IPS-15b (cell line): ENCODE measurements around the gene CPEB4.

Experiments
- H3K27me3 ChIP-seq: one replicate; pipeline ENCODE4 v1.6.1; 2013; ENCODE audit warnings: low read length; ENCODE audit not compliant: control insufficient read depth, insufficient read depth
- H3K36me3 ChIP-seq: one replicate; pipeline ENCODE4 v1.6.1; 2013; ENCODE audit warnings: low read length; ENCODE audit not compliant: control insufficient read depth, insufficient read depth
- H3K4me1 ChIP-seq: one replicate; pipeline ENCODE4 v1.6.1; 2013; ENCODE audit warnings: mild to moderate bottlenecking, low read length; ENCODE audit not compliant: control insufficient read depth, insufficient read depth
- H3K4me3 ChIP-seq: one replicate; pipeline ENCODE4 v1.5.1; 2013; ENCODE audit warnings: low read depth, low read length
- H3K9ac ChIP-seq: one replicate; pipeline ENCODE4 v1.6.1; 2013; ENCODE audit warnings: low read depth, mild to moderate bottlenecking, low read length
- H3K9me3 ChIP-seq: one replicate; pipeline ENCODE4 v1.6.1; 2013; ENCODE audit warnings: mild to moderate bottlenecking, low read length; ENCODE audit not compliant: control insufficient read depth, insufficient read depth

The CPEB4 gene

DNA sequence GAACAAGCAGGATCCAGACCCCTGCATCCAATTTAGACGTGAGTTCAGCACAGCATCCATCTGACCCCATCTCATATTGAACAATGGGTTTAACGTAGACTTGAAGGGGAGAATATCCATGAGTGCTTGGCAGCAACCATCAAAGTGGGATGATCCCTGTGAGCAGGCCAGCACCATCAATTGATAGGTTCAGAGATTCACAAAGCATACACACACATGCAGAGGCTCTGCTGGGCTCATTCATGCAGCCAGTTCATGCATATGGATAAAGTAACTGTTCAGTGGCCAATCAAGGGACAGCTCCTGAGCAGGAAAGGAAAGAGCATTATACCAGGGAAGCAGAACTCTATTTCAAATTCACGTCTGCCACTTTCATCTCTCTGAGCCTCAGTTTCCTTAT, 24.8 kb upstream of the CPEB4 start:
- H3K36me3 ChIP-seq = no peaks in the 10 kb centered on the region
- H3K27me3 ChIP-seq = no peaks in the 10 kb centered on the region
- no peak overlapping the region for H3K4me3 ChIP-seq
- no peaks in the 10 kb centered on the region for H3K9me3 ChIP-seq
- H3K4me1 ChIP-seq = no peaks in the 10 kb centered on the region
- H3K9ac ChIP-seq = no peak overlapping the region

GRCh38 chr5:173864126-173865050, 23.8 kb upstream of the CPEB4 start:
- no peaks in the 10 kb centered on the region for H3K36me3 ChIP-seq
- no peaks in the 10 kb centered on the region for H3K9me3 ChIP-seq
- H3K4me1 ChIP-seq = no peaks in the 10 kb centered on the region
- no peaks in the 10 kb centered on the region for H3K27me3 ChIP-seq
- H3K4me3 ChIP-seq = no peak overlapping the region
- no peak overlapping the region for H3K9ac ChIP-seq

DNA sequence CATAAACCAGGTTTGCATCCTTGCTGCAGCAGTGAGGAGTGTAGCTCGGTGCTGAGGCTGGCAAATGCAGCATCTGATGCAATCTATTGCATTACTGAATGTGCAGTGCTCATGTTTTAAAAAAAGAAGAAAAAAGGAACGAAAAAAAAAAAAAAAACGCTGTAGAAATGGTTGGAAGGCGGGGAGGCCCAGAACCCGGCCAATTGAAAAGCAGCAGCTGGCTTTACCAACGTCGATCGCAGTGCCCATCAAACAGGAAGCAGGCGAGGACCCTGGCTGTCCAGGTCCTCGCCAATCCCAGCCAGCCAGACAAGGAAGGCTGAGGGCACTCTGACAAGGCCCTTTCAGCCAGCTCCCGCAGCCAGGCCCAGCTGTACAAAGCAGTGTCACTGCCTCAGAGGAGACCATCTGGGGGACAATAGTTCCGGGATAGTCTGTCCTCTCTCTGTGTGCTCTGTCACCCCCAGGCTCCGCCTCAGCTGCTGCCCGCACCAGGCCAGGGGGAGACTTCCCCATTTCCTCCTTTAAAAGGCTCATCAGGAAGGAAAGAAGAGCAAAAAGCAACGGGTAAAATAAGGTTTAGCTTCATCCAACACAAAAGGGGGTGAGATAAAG, 21.8 kb upstream of the CPEB4 start:
- no peak overlapping the region for H3K9ac ChIP-seq
- H3K9me3 ChIP-seq = no peaks in the 10 kb centered on the region
- no peak overlapping the region for H3K4me3 ChIP-seq
- H3K36me3 ChIP-seq = no peaks in the 10 kb centered on the region
- H3K4me1 ChIP-seq = no peaks in the 10 kb centered on the region
- no peaks in the 10 kb centered on the region for H3K27me3 ChIP-seq

DNA sequence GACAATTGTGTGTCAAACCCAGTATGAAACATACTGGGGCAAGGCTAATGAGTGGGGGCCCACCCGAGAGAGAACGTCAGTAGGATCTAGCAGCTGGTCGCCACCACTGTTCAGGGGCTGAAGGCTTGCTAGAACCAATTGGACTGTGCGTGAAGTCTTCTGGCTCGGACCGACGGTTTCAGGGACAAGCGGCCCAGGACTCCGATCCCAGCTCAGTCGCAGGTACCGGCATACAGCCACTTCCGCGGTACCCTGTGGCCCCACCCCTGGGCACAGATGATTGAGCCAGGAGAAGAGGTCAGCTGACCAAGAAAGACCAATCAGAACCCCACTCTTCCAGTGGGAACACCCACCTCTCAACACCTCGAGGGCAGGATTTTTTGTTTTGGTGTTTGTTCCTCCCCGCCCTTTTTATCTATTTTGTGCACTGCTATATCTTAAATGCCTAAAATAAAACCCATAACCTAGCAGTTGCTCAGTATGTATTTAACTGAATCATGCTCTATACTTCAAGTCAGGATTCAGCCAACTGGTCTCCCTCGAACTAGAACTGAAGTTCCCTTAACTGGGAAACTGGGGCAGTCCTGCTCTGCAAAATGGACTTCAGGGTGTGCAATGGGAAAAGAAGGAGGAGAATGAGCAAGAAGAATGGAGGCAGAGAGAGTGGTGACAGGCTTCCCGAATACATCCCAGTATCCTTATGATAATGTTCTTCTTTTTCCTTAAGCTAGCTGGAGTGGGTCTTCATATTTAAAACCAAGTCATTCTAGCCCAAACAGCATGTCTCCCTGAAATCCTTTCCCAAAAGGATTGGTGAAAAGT, 21.1 kb upstream of the CPEB4 start:
- Histone ChIP-seq H3K27me3 (no peaks in the 10 kb centered on the region), H3K9ac (no peak overlapping the region), H3K9me3 (no peaks in the 10 kb centered on the region), H3K4me3 (no peak overlapping the region), H3K4me1 (no peaks in the 10 kb centered on the region), H3K36me3 (no peaks in the 10 kb centered on the region)

DNA sequence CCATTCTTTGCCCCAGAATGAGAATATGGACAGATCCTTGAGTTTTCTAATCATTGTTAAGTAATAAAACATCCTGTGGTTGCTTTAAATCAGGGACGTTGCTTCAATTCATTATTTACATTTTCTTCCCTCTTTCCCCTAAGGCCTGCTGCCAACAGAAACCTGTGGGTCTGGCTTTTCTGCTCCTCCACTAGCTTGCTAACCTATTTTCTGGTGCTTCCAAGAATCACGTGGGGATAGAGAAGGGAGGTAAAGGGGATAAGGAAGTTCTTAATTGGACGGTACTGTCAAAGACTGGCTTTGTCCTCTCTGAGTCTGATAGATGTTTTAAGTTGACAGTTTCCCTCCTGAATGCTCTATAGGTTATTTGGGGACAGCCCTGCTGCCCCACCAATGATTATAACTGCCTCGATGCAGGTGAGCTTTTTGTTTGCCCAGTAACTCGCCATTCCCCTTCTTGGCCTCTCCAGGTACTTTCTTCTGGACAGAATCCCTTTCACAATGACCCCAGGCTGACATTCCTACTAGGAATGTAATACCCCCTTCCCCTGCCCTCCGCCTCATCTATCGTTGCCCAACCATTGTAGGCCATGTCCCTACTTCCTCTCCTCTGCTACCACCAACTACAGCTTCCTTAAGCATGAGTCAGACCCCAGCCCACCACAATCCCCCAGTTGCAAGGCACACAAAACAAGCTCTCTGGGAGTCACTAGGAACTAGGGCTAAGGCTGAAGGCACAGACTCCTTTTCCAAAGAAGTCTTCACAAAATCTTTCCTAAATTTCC, 19.9 kb upstream of the CPEB4 start:
- no peaks in the 10 kb centered on the region for H3K4me1 ChIP-seq
- no peak overlapping the region for H3K4me3 ChIP-seq
- no peak overlapping the region for H3K9ac ChIP-seq
- no peaks in the 10 kb centered on the region for H3K9me3 ChIP-seq
- H3K27me3 ChIP-seq = no peaks in the 10 kb centered on the region
- no peaks in the 10 kb centered on the region for H3K36me3 ChIP-seq

GRCh38 chr5:173869316-173869715, 18.8 kb upstream of the CPEB4 start:
- no peak overlapping the region for H3K9ac ChIP-seq
- no peaks in the 10 kb centered on the region for H3K4me1 ChIP-seq
- no peaks in the 10 kb centered on the region for H3K36me3 ChIP-seq
- no peak overlapping the region for H3K4me3 ChIP-seq
- H3K9me3 ChIP-seq = no peaks in the 10 kb centered on the region
- H3K27me3 ChIP-seq = no peaks in the 10 kb centered on the region

GRCh38 chr5:173872957-173873305, 15.2 kb upstream of the CPEB4 start:
- Histone ChIP-seq H3K36me3 (no peaks in the 10 kb centered on the region), H3K4me1 (no peaks in the 10 kb centered on the region), H3K9me3 (no peaks in the 10 kb centered on the region), H3K27me3 (no peaks in the 10 kb centered on the region), H3K9ac (no peak overlapping the region), H3K4me3 (no peak overlapping the region)

DNA sequence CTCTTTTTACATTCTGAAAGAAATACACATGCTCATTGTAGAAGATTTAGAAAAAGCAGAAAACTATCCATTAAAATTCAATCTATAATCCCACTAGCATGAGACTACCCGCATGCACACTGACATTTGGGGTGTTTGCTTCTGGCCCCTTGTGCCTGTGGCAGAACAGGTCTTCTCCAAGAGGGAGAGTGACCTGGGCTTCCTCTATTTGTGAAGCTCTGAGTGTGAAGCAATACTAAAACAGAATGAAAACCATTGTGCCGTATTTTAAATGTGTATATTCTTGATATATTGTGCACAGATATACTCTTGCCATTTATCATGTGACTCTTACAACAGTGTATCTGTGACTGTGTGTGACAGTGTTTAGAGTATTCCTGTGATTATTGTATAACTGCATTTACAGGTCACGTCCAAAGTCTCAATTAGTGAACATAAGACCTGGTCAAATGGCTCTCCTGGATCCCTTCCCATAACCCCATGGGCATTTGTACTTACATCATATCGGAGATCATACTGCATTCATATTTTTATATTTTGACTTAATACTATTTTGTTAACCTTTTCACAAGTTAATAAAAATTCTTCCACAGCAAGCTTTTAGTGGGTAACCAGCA, 14.7 kb upstream of the CPEB4 start:
- H3K4me3 ChIP-seq = no peak overlapping the region
- no peak overlapping the region for H3K9ac ChIP-seq

DNA sequence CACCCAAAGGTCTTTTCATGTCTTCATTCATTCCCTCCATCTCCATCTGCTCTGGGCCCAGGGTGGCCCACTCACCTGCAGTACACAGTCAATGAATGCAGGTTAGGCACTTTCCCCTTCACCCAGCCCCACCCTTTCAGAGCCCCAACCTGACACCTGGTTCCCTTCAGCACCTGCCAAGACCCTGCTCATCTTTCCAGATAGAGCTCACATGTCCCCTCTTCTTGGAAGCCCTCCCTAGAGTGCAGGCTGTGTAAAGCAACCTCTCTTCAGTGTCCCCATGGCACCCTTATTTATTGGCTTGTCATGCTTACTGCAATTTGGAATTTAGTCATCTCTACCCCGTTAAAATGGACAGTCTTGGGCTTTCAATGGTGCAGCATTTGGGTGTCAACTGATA, 13.0 kb upstream of the CPEB4 start:
- Histone ChIP-seq H3K4me3 (no peak overlapping the region), H3K9me3 (no peaks in the 10 kb centered on the region), H3K9ac (no peak overlapping the region), H3K27me3 (no peaks in the 10 kb centered on the region), H3K36me3 (no peaks in the 10 kb centered on the region), H3K4me1 (no peaks in the 10 kb centered on the region)

More for the DNA sequence above, 14.7 kb upstream of the CPEB4 start:
- no peaks in the 10 kb centered on the region for H3K4me1 ChIP-seq
- H3K36me3 ChIP-seq = no peaks in the 10 kb centered on the region
- H3K27me3 ChIP-seq = no peaks in the 10 kb centered on the region
- no peaks in the 10 kb centered on the region for H3K9me3 ChIP-seq

GRCh38 chr5:173878224-173878967, 9.8 kb upstream of the CPEB4 start:
- no peaks in the 10 kb centered on the region for H3K36me3 ChIP-seq
- H3K4me1 ChIP-seq = no peaks in the 10 kb centered on the region
- no peaks in the 10 kb centered on the region for H3K9me3 ChIP-seq
- no peaks in the 10 kb centered on the region for H3K27me3 ChIP-seq
- H3K4me3 ChIP-seq = no peak overlapping the region
- no peak overlapping the region for H3K9ac ChIP-seq
